H1 (cell line): ENCODE results near the gene TRIM44. TPM values are rescaled to one million over a fixed set of nuclear protein-coding genes. Genes with fewer than 3 reads are reported as not detected.

Experiments
- CTCF ChIA-PET: fragments of 300-600 bp; sonication (Branson Sonifier 250); formaldehyde crosslinking; loops from one replicate; lab custom pipeline; 2021; ENCODE audit not compliant: partially characterized antibody; lab: Charles Lee
- POLR2A ChIA-PET: fragments of 300-600 bp; sonication (Branson Sonifier 250); formaldehyde crosslinking; loops from one replicate; lab custom pipeline; 2021; ENCODE audit warnings: inconsistent platforms; ENCODE audit not compliant: partially characterized antibody; lab: Charles Lee
- DNase-seq, 2 experiments: peaks; one replicate each; pipeline versions ENCODE4 v3.0.0 to v3.0.0-alpha.2; 2010 to 2022; ENCODE audit warnings: low spot score in 2 of 2, low read depth in 1 of 2, mixed read lengths in 1 of 2
- FAIRE-seq: peaks from 2 replicates; lab custom pipeline; 2011; peaks lifted over from hg19 to GRCh38; lab: Jason Lieb, UNC
- H2AFZ ChIP-seq: 2 replicates; pipeline ENCODE4 v1.8.1; 2012; ENCODE audit warnings: low read length, inconsistent platforms
- H2AK5ac ChIP-seq: 2 replicates; pipeline ENCODE4 v1.6.1; 2013; ENCODE audit warnings: low read depth, low read length
- H2BK120ac ChIP-seq: replicated peaks from 2 replicates; pipeline ENCODE3; 2013; ENCODE audit warnings: low read depth, low read length, inconsistent platforms
- H2BK12ac ChIP-seq: 2 replicates; pipeline ENCODE4 v1.6.1; 2013; ENCODE audit warnings: low read depth, low read length
- H2BK15ac ChIP-seq: 2 replicates; pipeline ENCODE4 v1.6.1; 2013; ENCODE audit warnings: low read length
- H2BK20ac ChIP-seq: 2 replicates; pipeline ENCODE4 v1.6.1; 2013; ENCODE audit warnings: low read length
- H2BK5ac ChIP-seq: 2 replicates; pipeline ENCODE4 v1.6.1; 2013; ENCODE audit warnings: low read depth, low read length
- H3K14ac ChIP-seq: 2 replicates; pipeline ENCODE4 v1.6.1; 2013; ENCODE audit warnings: inconsistent platforms; ENCODE audit not compliant: insufficient read length
- H3K18ac ChIP-seq: 2 replicates; pipeline ENCODE4 v1.6.1; 2013; ENCODE audit warnings: low read length; ENCODE audit errors: extremely low read depth
- H3K23ac ChIP-seq: 2 replicates; pipeline ENCODE4 v1.6.1; 2013; ENCODE audit warnings: inconsistent platforms; ENCODE audit not compliant: insufficient read length
- H3K23me2 ChIP-seq: 2 replicates; pipeline ENCODE4 v1.6.1; 2013; ENCODE audit warnings: low read depth, low read length
- H3K27ac ChIP-seq: 2 replicates; pipeline ENCODE4 v1.6.1; 2011; ENCODE audit warnings: low read depth, low read length, inconsistent platforms
- H3K27me3 ChIP-seq, 4 experiments: replicated peaks in 1 of 4; 1 replicate in 1 of 4; 2 replicates in 3 of 4; pipeline versions ENCODE4 v1.6.1 to v1.8.1; 2011 to 2013; ENCODE audit warnings: low read length in 3 of 4, mild to moderate bottlenecking in 3 of 4, inconsistent platforms in 2 of 4, mixed read lengths in 2 of 4, moderate library complexity in 1 of 4; ENCODE audit not compliant: control insufficient read depth in 3 of 4, insufficient read depth in 3 of 4; ENCODE audit errors: extremely low read depth in 1 of 4
- H3K36me3 ChIP-seq, 4 experiments: 2 replicates each; pipeline versions ENCODE4 v1.6.1 to v1.8.1; 2011 to 2013; ENCODE audit warnings: mild to moderate bottlenecking in 4 of 4, low read length in 3 of 4, moderate library complexity in 2 of 4, control low read depth in 1 of 4, inconsistent platforms in 1 of 4; ENCODE audit not compliant: insufficient read depth in 4 of 4, control insufficient read depth in 2 of 4
- H3K4ac ChIP-seq: replicated peaks from 2 replicates; pipeline ENCODE3; 2013; ENCODE audit warnings: low read length, low read depth, mixed read lengths, inconsistent platforms; ENCODE audit not compliant: insufficient read length
- H3K4me1 ChIP-seq, 4 experiments: replicated peaks in 1 of 4; 1 replicate in 1 of 4; 2 replicates in 3 of 4; pipeline versions ENCODE4 v1.6.1 to v1.8.1; 2011 to 2013; ENCODE audit warnings: low read length in 3 of 4, inconsistent platforms in 2 of 4, mixed read lengths in 1 of 4; ENCODE audit not compliant: insufficient read depth in 4 of 4, control insufficient read depth in 3 of 4
- H3K4me2 ChIP-seq, 2 experiments: 2 replicates each; pipeline versions ENCODE4 v1.6.1 to v1.8.1; 2011 to 2013; ENCODE audit warnings: low read depth in 2 of 2, low read length in 2 of 2, control low read depth in 1 of 2, inconsistent platforms in 1 of 2, mild to moderate bottlenecking in 1 of 2; ENCODE audit not compliant: insufficient read depth in 1 of 2
- H3K4me3 ChIP-seq, 4 experiments: fragments of 200-600, 300-600 bp in 1 of 4; sonication (generic), shearing (Covaris generic), sonication (Bioruptor Twin) in 1 of 4; 2 replicates each; pipeline versions ENCODE4 v1.5.1 to v1.8.1; 2011 to 2016; ENCODE audit warnings: low read length in 4 of 4, low read depth in 3 of 4, control low read depth in 2 of 4, inconsistent platforms in 2 of 4, mild to moderate bottlenecking in 2 of 4, mixed read lengths in 1 of 4, moderate library complexity in 1 of 4; ENCODE audit not compliant: insufficient read depth in 2 of 4; ENCODE audit errors: extremely low read depth in 1 of 4
- H3K56ac ChIP-seq: replicated peaks from 2 replicates; pipeline ENCODE3; 2013; ENCODE audit warnings: low read depth, mild to moderate bottlenecking, mixed read lengths, low read length, inconsistent platforms; ENCODE audit not compliant: insufficient read length
- H3K79me1 ChIP-seq: 2 replicates; pipeline ENCODE4 v1.6.1; 2013; ENCODE audit warnings: low read depth, low read length, control low read depth
- H3K79me2 ChIP-seq, 2 experiments: 2 replicates each; pipeline versions ENCODE4 v1.6.1 to v1.8.1; 2012 to 2013; ENCODE audit warnings: low read length in 2 of 2, mild to moderate bottlenecking in 2 of 2, inconsistent platforms in 1 of 2; ENCODE audit not compliant: insufficient read depth in 2 of 2, control insufficient read depth in 1 of 2
- H3K9ac ChIP-seq, 4 experiments: replicated peaks in 1 of 4; 1 replicate in 1 of 4; 2 replicates in 3 of 4; pipeline versions ENCODE4 v1.6.1 to v1.8.1; 2011 to 2013; ENCODE audit warnings: low read depth in 3 of 4, low read length in 3 of 4, control low read depth in 2 of 4, mild to moderate bottlenecking in 2 of 4, moderate library complexity in 2 of 4, inconsistent platforms in 1 of 4; ENCODE audit errors: extremely low read depth in 1 of 4
- H3K9me3 ChIP-seq, 2 experiments: 2 replicates each; pipeline versions ENCODE4 v1.6.1 to v1.8.1; 2012 to 2013; ENCODE audit warnings: mild to moderate bottlenecking in 2 of 2, moderate library complexity in 2 of 2, control low read depth in 1 of 2, inconsistent platforms in 1 of 2, low read depth in 1 of 2, low read length in 1 of 2, mixed read lengths in 1 of 2; ENCODE audit not compliant: insufficient read depth in 2 of 2
- H4K20me1 ChIP-seq, 2 experiments: replicated peaks in 1 of 2; 2 replicates each; pipeline versions ENCODE3 to v1.8.1; 2011 to 2013; ENCODE audit warnings: inconsistent platforms in 2 of 2, low read length in 2 of 2, mild to moderate bottlenecking in 1 of 2; ENCODE audit not compliant: insufficient read depth in 2 of 2, control insufficient read depth in 1 of 2
- H4K5ac ChIP-seq: 2 replicates; pipeline ENCODE4 v1.6.1; 2013; ENCODE audit warnings: low read length, low read depth, mixed read lengths, inconsistent platforms; ENCODE audit not compliant: insufficient read length
- H4K8ac ChIP-seq: 2 replicates; pipeline ENCODE4 v1.8.0; 2013; ENCODE audit warnings: mild to moderate bottlenecking, moderate library complexity, low read length, inconsistent platforms; ENCODE audit not compliant: insufficient read depth; ENCODE audit errors: extremely low read depth
- H4K91ac ChIP-seq: replicated peaks from 2 replicates; pipeline ENCODE3; 2013; ENCODE audit warnings: low read length, mixed read lengths, inconsistent platforms; ENCODE audit not compliant: insufficient read length
- CBX8 ChIP-seq: fragments of 300-800, 300-1000 bp; sonication (generic); IDR thresholded peaks from 2 replicates; pipeline ENCODE4 v1.7.1; 2016; ENCODE audit warnings: low read depth, low read length, borderline replicate concordance
- CHD1 ChIP-seq: IDR thresholded peaks from 2 replicates; pipeline ENCODE4 v1.6.1; 2012; ENCODE audit warnings: low read depth, low read length, improper control_type of control experiment
- RXRA ChIP-seq: IDR thresholded peaks from 2 replicates; pipeline ENCODE4 v1.6.1; 2011; ENCODE audit warnings: low read depth, mild to moderate bottlenecking, low read length, moderate library complexity; ENCODE audit not compliant: insufficient read depth
- ZNF274 ChIP-seq: IDR thresholded peaks from 2 replicates; pipeline ENCODE4 v1.7.0; 2012; ENCODE audit warnings: low read length, borderline replicate concordance; ENCODE audit errors: extremely low read depth
- WGBS, 2 experiments: shearing (Covaris generic) in 1 of 2; methylation state at CpG; one replicate each; pipeline versions ENCODE4 v1.1.6 to v1.1.7; 2013 to 2015; ENCODE audit warnings: low lambda C conversion rate in 2 of 2, mixed read lengths in 2 of 2, inconsistent platforms in 1 of 2, low coverage in 1 of 2, missing lambda C conversion rate in 1 of 2; ENCODE audit not compliant: insufficient replicate concordance in 2 of 2, insufficient coverage in 1 of 2, insufficient read length in 1 of 2; ENCODE audit errors: extremely low coverage in 1 of 2, missing lambda C conversion rate in 1 of 2; 5-methylcytosine and 5-hydroxymethylcytosine counted together
- polyA plus RNA-seq, 7 experiments: library from polyadenylated mRNA; depleted of rRNA in 3 of 7; stranded (reverse) in 5 of 7; unstranded in 2 of 7; fragments of >200 nt in 5 of 7; fragments of 200-250 nt in 2 of 7; gene quantifications; 1 replicate in 5 of 7; 2 replicates in 1 of 7; 4 replicates in 1 of 7; pipeline versions ENCODE4 v1.2.1 to v1.2.3, GENCODE V29; 2011 to 2013; ENCODE audit warnings: missing spikeins in 2 of 7, mixed read lengths in 2 of 7
- total RNA-seq: library from RNA; stranded (reverse); fragmentation: NEBNext Ultra II Directional; extraction: Animal tissue kit (Norgen Biotek cat#: 25700); gene quantifications from 2 replicates; pipeline ENCODE4 v1.2.1, GENCODE V29; 2021

Gene TRIM44
- total and polyA plus RNA-seq, 2 of the 8 experiments (the other 6 are each of a cell fraction or from before 2014, with no cell fraction given), result 13.9 to 34.4 TPM

GRCh38 chr11:35714882-35715627 is 52.5 kb downstream of the TRIM44 start:
- H2BK12ac ChIP-seq, result no peak overlapping the region
- H3K56ac ChIP-seq, result no peak overlapping the region
- H2AK5ac ChIP-seq, result no peak overlapping the region
- CTCF ChIA-PET, result interaction anchor here (1.1 to 1.6 kb wide), 5 partner anchors 13 to 544 kb away, joined by 3 to 4 read pairs (median 3); no protein-coding TSS in a partner anchor
- WGBS, 2 experiments, result 85% methylated on average over 3 of the region's 3 CpGs; no CpG with 5 or more reads in 1 of the 2 experiments
- TF ChIP-seq ZNF274 (no peak), CBX8 (no peak), RXRA (no peak), CHD1 (no peak)
- H4K91ac ChIP-seq, result no peak overlapping the region
- DNase-seq, result no peak
- no peak overlapping the region for H2AFZ ChIP-seq
- H3K9ac ChIP-seq, result no peak overlapping the region
- no peak overlapping the region for H2BK15ac ChIP-seq
- H3K36me3 ChIP-seq, result no peaks in the 10 kb centered on the region
- H4K20me1 ChIP-seq, result peaks cover 0 to 2% of the 10 kb centered on the region in 2 experiments
- no peak overlapping the region for H4K5ac ChIP-seq
- no peaks in the 10 kb centered on the region; the same call in 1 of the 2 replicates for H3K23me2 ChIP-seq
- no peaks in the 10 kb centered on the region for H3K9me3 ChIP-seq
- H2BK5ac ChIP-seq, result no peak overlapping the region
- POLR2A ChIA-PET, result no interaction called here
- no peak overlapping the region for H3K4me2 ChIP-seq
- H3K4me1 ChIP-seq, result no peaks in the 10 kb centered on the region; a peak in 1 of 7 replicates
- no peak overlapping the region for H3K18ac ChIP-seq
- H3K23ac ChIP-seq, result no peak overlapping the region
- FAIRE-seq, result no peak
- no peak overlapping the region for H3K4me3 ChIP-seq
- no peak overlapping the region for H2BK120ac ChIP-seq
- H3K14ac ChIP-seq, result no peak overlapping the region
- H3K27me3 ChIP-seq, result no peaks in the 10 kb centered on the region
- no peak overlapping the region for H2BK20ac ChIP-seq
- H3K79me2 ChIP-seq, result no peaks in the 10 kb centered on the region
- H3K79me1 ChIP-seq, result no peaks in the 10 kb centered on the region
- no peak overlapping the region for H3K4ac ChIP-seq
- no peak overlapping the region for H3K27ac ChIP-seq
- H4K8ac ChIP-seq, result no peak overlapping the region
